ENCODE results near the gene MRPL53.

Gene MRPL53

DNA sequence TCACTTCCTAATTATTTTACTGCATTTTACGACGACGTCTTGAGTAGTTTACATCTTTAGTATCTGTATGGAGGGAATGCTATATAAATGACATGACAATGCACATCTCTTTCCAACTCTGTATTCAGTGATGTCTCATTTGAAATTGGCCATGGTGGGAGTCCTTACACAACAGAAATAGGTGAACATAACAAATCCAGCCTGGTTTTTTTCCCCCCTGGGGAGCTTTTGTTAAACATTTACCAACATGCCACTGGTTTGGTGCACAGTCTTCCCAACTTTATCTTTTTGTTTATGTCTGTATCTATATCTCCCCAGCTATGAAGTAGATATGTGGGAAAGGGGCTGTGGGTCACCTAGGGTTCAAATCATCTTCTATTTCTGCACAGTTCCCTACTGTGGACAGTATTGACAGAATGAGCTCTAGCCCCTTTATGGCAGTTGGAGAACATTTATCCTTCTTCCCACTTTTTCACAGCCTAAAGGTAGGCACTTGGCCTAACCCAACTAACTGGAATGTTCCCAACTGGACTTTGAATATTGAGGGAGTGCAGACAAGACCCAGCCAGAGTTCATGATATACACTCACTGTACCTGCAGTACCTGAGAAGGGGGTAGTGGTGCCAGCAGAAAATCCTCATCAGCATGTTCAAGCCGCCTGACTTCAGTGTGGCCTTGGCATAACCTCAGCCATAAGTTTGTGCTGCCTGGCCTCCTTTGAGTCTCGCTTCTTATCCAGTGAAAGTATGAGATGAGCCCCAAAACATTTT is 25.1 kb downstream of the MRPL53 start:
- DNase-seq, result no peak

DNA sequence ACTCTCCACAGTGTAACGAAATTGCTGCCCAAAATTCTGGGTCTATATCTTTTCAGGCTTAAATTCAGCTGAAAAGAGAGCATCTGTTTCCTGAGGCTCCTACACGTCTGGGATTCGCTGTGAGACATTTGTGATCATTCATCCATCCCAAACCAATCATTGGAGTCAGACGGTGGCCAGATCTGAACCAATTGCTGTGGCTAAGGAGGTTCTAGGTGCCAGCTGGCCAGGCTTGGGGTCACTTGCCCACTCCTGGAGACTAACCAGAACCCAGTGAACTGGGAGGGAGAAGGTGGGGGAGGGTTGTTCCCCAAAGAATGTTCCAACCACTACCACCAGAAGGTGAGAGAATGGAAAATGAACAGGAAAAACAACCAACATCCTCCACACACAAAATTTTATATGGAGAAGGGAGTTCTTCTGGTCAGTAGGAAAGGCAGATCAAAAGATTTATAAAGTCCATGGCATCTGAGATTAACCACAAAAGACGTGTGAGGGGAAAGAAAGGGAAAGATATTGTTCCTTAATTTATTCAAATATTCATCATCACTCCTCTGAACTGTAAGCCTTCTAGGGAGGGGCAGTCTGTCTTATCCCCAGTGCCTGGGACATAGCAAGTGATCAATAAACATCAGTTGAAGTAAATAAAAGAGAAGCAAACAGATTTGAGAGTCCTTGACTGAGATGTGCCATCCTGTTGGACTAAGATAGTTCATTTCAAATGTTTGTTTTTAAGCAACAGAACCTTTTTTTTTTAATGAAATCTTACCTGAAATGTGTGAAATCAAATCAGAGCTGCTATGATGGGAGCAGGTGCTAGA is 27.8 kb downstream of the MRPL53 start:
- no peak for DNase-seq

DNA sequence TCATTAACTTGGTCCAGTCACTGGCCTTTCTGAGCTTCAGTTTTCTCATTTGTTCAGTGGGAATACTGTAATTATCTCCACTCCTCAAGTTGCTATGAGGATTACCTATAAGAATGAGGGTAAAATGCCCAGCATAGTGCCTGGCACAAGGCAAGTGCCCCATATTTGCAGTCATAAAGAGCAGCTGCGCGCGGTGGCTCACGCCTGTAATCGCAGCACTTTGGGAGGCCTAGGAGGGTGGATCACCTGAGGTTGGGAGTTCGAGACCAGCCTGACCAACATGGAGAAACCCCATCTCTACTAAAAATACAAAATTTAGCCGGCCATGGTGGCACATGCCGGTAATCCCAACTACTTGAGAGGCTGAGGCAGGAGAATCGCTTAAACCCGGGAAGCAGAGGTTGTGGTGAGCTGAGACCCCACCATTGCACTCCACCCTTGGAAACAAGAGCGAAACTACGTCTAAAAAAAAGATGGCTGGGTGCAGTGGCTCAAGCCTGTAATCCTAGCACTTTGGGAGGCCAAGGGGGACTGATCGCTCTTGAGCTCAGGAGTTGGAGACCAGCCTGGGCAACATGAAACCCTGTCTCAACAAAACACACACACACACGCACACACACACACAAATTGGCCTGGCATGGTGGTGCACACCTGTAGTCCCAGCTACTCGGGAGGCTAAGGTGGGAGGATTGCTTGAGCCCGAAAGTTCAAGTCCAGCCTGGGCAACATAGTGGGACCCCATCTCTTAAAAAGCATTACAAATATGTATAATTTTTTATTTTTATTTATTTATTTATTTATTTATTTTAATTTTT is 29.8 kb downstream of the MRPL53 start:
- peak; percentile 8 for DNase-seq

- peak; percentile 51 for DNase-seq
These were observed 30.6 kb downstream of the MRPL53 start, which contains the start of gene RTKN for GRCh38 chr2:74441690-74442482. Gene RTKN, minus strand, starts transcription at chr2:74441937. Its CDS starts 121 bp downstream, at chr2:74441816.

DNA sequence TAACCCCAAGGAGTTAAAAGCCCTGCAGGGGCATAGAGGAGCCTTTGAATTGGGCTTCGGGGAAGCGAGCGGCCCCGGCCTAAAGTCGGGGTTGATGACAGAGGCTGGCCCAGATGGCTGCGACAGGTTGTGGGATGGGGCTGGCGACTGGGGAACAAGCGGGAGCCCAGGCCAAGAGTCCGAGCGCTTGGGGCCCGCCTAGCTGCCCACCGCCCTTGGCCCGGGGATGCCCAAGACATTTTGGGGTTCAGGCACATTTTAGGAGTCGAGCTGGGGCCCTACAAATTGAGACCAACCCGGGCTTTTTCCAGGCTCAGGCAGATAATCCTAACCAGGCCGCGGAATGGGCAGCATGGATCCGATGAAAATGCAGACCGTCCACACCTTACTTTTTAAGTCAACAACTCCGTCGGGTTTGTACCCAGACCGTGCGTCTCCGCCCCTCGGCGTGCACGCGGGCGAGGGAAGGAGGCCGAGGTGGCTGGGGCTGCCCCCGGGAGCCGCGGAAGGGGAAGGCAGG is 31.2 kb downstream of the MRPL53 start:
- peak; percentile 65 for DNase-seq

DNA sequence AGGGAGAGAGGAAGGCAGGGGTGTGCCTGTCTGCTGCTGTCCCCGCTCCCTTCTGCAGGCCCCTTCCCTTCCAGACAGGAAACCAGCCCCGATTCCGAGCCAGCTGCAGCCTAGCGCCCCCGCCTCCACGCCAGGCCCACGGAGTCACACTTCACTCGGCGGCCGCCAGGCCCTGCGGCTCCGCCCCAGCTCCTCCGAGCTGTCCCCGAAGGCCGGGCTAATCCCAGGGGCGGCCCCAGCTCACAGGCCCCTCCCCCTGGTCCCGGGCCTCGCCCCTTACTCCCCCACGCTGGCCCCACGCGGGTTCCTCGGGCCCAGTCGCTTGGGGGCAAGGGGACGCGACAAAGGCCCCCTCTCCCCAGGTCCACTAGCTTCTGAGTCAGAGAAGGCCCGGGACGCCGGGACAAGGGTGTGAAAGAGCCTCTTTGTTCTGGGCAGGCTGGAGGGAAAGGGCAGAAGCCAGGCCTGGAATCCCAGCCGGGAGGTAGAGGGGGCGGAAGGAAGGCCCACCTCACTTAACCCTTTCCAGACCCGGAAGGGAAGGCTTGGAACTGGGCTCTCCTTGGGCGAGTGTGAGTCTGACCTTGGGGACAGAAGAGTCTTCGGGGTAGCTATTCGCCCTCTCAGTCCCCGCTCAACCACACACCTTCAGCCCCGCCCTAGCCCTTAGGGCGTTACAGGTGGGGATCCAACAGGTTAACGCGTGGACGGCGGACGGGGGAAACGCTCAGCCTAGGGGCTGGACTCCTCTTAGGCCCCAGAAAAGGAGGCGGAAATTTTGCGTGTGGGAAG is 31.9 kb downstream of the MRPL53 start:
- DNase-seq, result peak; percentile 94

DNA sequence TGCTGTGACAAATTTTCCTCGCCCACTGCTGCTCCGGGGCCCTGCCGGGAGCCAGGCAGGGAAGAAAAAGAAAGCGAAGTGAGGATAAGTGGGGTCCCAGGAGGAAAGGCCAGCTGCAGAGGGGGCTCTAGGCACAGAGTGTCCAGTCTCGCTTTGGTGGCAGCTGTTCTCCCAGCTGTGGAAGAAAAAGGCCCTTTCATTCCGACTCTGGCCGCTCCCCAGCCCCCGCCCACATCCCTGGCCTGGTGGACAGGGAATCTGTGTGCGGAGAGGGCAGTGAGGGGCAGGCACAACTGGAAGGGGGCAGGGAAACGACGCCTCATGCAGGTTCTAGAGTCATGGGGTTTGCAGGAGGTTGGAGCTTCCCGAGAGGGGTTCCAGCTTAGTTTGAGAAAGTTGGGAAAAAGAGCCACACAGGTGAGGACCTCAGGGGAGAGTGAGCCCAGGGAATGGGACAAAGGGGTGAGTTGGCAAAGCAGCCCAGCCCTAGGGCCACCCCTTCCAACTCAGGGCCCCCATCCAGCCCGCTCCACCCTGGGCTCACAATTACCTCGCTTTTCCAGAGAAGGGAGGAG is 32.6 kb downstream of the MRPL53 start:
- peak; percentile 80 for DNase-seq

GRCh38 chr2:74439373-74439772 is 33.1 kb downstream of the MRPL53 start:
- no peak for DNase-seq

- no peak for DNase-seq
These were observed 34.2 kb downstream of the MRPL53 start for GRCh38 chr2:74438248-74438647.

DNA sequence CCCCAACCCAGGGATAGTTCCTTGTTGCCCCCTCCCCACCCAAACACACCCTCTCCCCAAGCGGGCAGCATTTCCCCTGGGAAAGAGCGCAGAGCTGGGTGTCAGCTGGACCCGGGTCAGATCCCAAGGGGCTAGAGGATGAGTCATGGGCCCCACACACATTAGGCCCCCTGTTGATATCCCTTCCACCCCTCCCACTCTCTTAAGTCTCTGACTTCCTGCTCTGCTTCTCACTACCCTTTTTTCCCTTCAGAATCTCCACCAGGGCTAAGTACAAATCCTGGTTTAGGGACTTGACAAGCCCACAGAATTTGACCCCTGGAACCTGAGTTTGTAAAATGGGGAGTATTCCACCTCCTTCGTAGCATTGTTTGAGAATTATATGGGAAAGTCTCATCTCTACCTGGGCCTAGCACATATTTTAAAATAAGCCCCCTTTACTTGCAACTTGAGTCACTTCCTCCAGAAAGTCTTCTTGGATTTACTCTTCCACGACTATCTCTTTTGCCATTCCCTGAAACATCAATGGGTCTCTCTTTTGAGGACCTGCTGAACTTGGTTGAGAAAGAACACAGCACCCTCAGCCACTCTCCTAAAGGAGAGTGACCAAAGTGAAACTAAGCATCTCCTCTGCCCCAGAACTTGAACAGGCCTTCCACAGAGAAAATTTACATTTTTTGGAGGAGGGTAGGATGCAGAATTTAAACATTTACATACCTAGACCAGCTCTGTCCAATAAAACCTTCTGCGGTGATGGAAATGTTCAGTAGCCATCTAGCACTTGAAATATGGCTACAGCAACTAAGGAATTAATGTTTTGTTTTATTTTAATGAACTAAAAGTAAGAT is 35.4 kb downstream of the MRPL53 start:
- DNase-seq, result no peak

DNA sequence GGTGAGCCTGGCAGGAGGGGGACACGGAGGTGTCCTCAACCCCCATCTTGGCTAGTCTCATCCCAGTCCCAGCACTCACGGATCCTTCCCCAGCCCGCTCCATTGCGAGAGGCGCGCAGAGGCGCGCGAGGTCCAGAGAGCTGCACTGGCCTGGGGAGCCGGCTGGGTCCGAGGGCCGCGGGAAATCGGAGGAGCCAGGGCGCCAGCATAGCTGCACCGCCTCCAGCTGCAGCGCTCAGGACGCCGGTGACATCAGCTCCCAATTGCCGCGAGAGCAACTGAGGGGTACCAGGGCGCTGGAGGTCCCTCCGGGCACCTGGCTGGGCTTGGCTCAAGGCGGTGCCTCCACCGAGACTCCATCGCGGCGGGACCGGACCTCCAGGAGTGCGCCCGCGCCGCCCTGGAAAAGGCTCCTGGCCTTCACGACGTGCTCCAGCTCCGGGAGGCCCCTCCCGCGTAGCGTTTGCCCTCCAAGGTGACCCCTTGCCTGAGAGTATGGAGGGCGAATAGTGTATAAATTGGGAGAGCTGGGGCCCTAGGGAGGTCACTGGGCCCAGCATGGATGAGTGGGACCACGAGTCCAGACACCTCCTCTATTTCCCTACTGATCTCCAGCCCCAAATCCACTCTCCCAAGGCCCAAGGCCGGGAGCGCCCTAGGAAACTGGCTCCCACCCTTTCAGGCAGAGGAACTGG is 36.2 kb downstream of the MRPL53 start:
- DNase-seq, result no peak

- DNase-seq, result no peak
These were observed 42.0 kb downstream of the MRPL53 start for GRCh38 chr2:74430502-74430901.

DNA sequence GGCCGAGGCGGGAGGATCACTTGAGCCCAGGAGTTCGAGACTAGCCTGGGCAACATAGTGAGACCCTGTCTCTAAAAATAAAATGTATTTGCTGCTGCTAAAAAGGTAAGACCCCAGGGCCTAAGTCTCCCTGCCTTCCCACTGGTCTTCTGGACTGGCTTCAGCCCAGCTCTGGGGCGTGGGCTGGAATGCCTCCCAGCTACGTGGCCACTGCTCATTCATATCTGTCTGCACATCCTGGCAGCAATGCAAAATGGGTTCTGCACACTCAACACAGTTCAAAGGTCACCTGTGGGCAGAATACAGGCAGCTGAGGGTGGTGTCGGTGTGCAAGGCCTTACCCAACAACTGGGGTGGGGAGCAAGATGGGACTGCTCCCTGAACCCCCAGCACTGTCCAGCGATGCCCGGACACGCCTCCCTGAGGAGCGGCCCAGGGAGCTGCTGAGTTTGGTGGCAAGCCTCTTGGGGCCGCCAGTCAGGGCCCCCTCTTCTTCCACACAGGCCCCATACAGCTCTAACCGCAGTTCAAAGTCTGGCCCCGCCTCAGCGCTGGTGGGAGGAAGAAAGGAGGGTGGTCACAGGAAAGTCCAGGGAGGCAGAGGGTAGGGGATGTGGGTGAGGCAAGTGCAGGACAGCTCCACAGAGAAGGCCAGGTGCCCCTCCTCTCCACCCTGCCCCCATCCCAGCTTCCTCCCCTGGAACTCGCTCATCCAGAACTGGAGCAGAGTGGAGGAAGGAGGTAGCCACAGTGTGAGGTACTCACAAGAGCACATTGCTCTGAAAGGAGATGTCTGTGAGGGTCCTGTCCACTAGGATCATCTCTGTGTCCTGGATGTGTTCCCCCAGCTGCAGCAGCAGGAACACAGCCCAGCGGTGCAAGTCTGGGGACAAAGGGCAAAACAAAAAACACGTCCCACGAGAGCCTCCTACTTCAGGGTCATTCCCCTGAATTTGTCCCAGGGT is 42.7 kb downstream of the MRPL53 start:
- no peak for DNase-seq

DNA sequence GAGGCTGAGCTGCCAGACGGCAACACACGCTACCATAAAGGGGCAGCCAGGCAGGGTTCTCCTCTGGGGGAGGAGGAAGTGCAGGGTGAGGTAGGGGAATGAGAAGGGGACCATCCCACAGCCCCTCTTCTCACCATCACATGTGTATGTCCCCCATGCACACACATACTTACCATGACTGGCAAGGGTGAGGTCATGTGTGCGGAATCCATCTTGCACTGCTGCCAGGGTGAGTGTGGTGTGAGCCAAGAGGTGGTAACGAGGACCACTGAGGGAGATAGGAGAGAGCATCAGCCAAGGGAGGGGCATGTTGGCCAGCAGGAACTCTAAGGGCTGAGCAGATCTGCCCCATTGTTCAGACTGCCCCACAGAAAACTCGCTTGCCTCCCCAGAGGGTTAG is 43.8 kb downstream of the MRPL53 start:
- no peak for DNase-seq

GRCh38 chr2:74427551-74427950 is 44.9 kb downstream of the MRPL53 start:
- DNase-seq, result no peak

DNA sequence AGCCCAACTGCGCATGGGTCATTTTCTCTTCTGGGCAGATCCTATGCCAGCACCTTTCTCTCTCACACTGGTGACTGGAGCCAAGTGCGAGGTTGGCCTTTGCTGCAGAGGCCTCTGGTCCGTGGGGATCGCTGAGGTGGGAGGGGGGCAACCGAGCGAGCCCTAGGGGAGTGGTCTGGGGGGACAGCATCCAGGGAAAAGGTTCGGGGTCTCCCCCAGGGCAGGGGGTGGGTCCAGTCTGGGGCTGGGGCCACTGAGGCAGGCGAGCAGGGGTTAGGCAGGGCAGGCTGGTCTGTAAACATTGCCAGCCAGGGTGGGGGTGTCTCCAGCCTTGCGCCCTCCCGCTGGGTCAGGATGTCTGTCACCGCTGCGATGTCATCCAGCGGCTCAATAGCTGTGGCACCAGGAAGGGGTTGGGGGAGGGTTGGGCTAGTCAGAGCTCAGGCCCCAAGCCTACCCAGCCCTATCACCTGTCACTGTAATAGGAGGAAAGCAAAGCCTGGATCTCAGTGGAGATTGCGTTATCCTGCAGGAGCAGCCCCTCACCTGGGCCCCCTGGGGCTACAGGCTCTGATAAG is 46.2 kb downstream of the MRPL53 start:
- DNase-seq, result no peak

GRCh38 chr2:74425523-74425922 is 47.0 kb downstream of the MRPL53 start:
- no peak for DNase-seq

DNA sequence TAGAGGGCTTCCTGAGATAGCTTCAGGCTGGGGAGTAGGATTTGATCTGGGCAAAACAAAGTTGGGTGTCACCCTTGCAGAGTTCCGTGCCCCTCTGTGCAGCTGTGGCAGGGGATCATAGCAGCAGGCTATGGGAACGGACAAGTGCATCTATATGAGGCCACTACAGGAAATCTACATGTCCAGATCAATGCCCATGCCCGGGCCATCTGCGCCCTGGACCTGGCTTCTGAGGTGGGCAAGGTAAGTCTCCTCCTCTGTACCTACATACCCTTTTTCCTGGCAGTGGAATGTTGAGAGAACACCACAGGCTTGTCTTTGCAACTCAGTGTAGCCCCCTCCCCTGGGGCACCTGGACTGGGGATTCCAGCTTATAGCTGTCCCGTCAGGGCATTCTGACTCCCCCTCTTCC is 47.5 kb downstream of the MRPL53 start:
- no peak for DNase-seq

All from eye (tissue), 1 donor.